SJCRH30 (cell line): ENCODE data around the gene RAB15. TPM values are rescaled to one million over a fixed set of nuclear protein-coding genes. Genes with fewer than 3 reads are reported as not detected.

ENCODE experiments used
- DNase-seq, 2 experiments: peaks; one replicate each; pipeline ENCODE4 v3.0.0-alpha.2; 2015 to 2020
- H3K27ac ChIP-seq: fragments of 250-450 bp; sonication (Bioruptor Pico); 2 replicates; pipeline ENCODE4 v1.5.1; 2020; ENCODE audit warnings: mild to moderate bottlenecking, moderate library complexity
- H3K27me3 ChIP-seq: fragments of 250-450 bp; sonication (Bioruptor Pico); 2 replicates; pipeline ENCODE4 v1.5.1; 2020; ENCODE audit warnings: mild to moderate bottlenecking, moderate library complexity
- H3K36me3 ChIP-seq: fragments of 250-450 bp; sonication (Bioruptor Pico); 2 replicates; pipeline ENCODE4 v1.5.1; 2020; ENCODE audit warnings: mild to moderate bottlenecking, moderate library complexity
- H3K4me1 ChIP-seq: fragments of 250-450 bp; sonication (Bioruptor Pico); 2 replicates; pipeline ENCODE4 v1.5.1; 2020; ENCODE audit warnings: mild to moderate bottlenecking, moderate library complexity
- H3K4me3 ChIP-seq: fragments of 250-450 bp; sonication (Bioruptor Pico); 2 replicates; pipeline ENCODE4 v1.5.1; 2020; ENCODE audit warnings: mild to moderate bottlenecking, moderate library complexity
- H3K9me3 ChIP-seq: fragments of 250-450 bp; sonication (Bioruptor Pico); replicated peaks from 2 replicates; pipeline ENCODE4 v1.5.1; 2020; ENCODE audit warnings: mild to moderate bottlenecking, moderate library complexity
- total RNA-seq: library from RNA; depleted of rRNA; stranded (reverse); fragments of >200 nt; shearing (Covaris generic); gene quantifications from 2 replicates; pipeline ENCODE4 v1.2.3, GENCODE V29; 2014

The RAB15 gene
- total RNA-seq, 1 experiment from 2014 or later, result 21.6 TPM

DNA sequence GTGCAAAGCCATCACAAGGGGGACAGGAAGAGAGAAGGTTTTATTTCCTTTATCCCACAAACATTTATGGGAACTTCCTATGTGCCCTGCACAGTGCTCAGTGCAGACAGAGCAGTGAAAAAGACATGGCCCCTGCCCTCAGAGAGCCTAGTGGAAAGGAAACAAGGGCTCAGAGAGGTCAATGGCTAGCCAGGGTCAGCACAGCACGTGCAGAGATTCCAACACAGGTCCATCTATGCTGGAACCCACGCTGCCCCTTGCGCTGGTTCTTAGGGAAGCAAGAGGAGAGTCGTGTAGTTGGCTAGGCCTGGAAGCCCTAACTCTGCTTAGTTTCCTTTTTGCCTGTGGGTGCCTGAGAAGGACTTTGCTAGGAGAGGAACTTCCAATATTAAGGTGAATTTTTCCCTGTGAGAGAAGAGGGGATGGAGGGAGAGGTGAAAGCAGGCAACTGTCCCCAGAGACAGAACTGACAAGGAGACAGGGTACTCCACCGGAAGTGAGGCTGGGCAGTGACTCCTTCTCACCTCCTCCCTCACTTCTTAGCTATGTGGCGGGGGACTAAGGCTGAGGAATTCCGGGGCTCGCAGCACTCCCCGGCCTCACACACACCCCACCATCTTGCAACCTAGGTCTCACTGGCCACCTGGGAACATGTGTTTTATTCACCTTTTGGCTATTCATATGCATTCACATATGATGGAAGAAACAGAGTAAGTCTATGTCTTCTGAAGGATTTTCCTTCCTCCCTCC lies 17.5 kb downstream of the RAB15 start:
- no peaks in the 10 kb centered on the region for H3K27me3 ChIP-seq
- H3K27ac ChIP-seq, result no peak overlapping the region
- DNase-seq, result no peak
- no peaks in the 10 kb centered on the region for H3K4me1 ChIP-seq
- no peak overlapping the region for H3K4me3 ChIP-seq
- H3K9me3 ChIP-seq, result no peaks in the 10 kb centered on the region
- H3K36me3 ChIP-seq, result peaks cover 2% of the 10 kb centered on the region; the same call in 1 of the 2 replicates

DNA sequence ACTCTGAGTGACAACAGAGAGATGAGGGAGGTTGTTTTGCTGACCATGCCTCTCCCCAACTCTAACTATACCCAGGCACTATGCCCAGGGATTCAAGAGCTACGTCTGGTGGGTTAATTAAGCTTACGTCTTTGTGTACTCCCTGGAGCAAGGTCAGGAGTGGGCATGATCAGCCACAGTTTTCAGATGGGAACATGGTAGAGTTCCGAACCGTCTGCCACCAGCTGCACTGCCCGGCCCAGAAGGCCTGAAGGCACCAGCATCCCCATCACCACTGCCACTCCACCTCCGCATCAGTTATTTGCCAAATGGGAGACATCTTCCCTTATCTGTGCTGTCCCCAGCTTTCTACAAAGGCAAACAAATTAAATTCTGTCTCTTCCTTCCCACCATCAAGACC lies 18.5 kb downstream of the RAB15 start:
- no peaks in the 10 kb centered on the region for H3K4me1 ChIP-seq
- H3K9me3 ChIP-seq, result no peaks in the 10 kb centered on the region
- no peak for DNase-seq
- H3K4me3 ChIP-seq, result no peak overlapping the region
- peaks cover 2% of the 10 kb centered on the region; the same call in 1 of the 2 replicates for H3K36me3 ChIP-seq
- H3K27ac ChIP-seq, result no peak overlapping the region
- H3K27me3 ChIP-seq, result no peaks in the 10 kb centered on the region

DNA sequence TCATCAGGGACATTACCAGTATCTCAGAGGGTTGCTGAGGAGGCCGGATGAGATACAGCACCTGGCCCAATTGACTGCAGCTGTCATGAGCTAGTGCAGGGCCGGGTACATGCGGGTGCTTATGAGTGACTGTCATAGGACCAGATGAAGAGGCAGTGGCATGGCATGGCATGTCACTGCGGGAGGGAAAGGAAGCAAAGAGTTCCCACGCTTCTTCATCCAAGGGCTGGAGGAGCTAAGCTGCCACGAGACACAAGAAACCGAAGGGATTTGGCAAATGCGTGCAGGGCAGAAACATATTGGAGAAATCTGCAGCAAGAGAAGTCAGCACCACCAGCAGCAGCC lies 18.9 kb downstream of the RAB15 start:
- Histone ChIP-seq H3K36me3 (peaks cover 2% of the 10 kb centered on the region; the same call in 1 of the 2 replicates), H3K4me3 (no peak overlapping the region), H3K9me3 (no peaks in the 10 kb centered on the region), H3K27ac (no peak overlapping the region), H3K4me1 (no peaks in the 10 kb centered on the region), H3K27me3 (no peaks in the 10 kb centered on the region)
- DNase-seq, result no peak

- H3K27me3 ChIP-seq, result no peaks in the 10 kb centered on the region
Observed at GRCh38 chr14:64952598-64953309, 19.4 kb downstream of the RAB15 start.

DNA sequence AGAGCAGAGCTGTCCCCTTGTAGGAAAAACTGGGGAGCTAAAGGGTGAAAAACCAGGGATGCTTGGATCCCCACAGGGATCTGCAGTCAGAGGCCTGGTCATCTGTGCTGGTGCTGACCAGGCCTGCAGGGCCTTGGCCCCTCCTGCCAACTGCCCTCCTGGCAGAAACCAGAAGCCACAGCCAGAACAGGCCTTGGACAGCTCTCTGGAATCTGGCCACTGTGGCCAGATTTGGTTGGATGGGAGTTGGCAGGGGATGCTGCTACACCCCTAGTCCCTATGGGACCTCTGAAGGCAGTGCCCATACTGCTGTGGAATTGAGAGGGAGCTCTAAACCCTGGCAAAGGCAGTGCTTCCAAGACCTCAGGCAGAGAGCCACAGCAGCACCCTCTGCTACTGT lies 20.4 kb downstream of the RAB15 start:
- Histone ChIP-seq H3K27ac (no peak overlapping the region), H3K4me3 (no peak overlapping the region), H3K4me1 (no peaks in the 10 kb centered on the region), H3K9me3 (no peaks in the 10 kb centered on the region), H3K27me3 (no peaks in the 10 kb centered on the region), H3K36me3 (peaks cover 2% of the 10 kb centered on the region; the same call in 1 of the 2 replicates)
- no peak for DNase-seq

More at GRCh38 chr14:64952598-64953309, 19.4 kb downstream of the RAB15 start:
- Histone ChIP-seq H3K9me3 (no peaks in the 10 kb centered on the region), H3K36me3 (peaks cover 2% of the 10 kb centered on the region; the same call in 1 of the 2 replicates), H3K4me3 (no peak overlapping the region), H3K27ac (no peak overlapping the region), H3K4me1 (no peaks in the 10 kb centered on the region)
- DNase-seq, result no peak

GRCh38 chr14:64951291-64951690 lies 20.8 kb downstream of the RAB15 start:
- no peaks in the 10 kb centered on the region for H3K27me3 ChIP-seq
- no peak overlapping the region for H3K4me3 ChIP-seq
- H3K4me1 ChIP-seq, result no peaks in the 10 kb centered on the region
- H3K27ac ChIP-seq, result no peak overlapping the region
- peaks cover 2% of the 10 kb centered on the region; the same call in 1 of the 2 replicates for H3K36me3 ChIP-seq
- no peak for DNase-seq
- no peaks in the 10 kb centered on the region for H3K9me3 ChIP-seq

- Histone ChIP-seq H3K4me1 (no peaks in the 10 kb centered on the region), H3K36me3 (peaks cover 2% of the 10 kb centered on the region; the same call in 1 of the 2 replicates), H3K4me3 (no peak overlapping the region), H3K27ac (no peak overlapping the region), H3K9me3 (no peaks in the 10 kb centered on the region), H3K27me3 (no peaks in the 10 kb centered on the region)
- DNase-seq, result no peak
Observed at GRCh38 chr14:64950889-64951288, 21.2 kb downstream of the RAB15 start.

- H3K27ac ChIP-seq, result no peak overlapping the region
- H3K4me1 ChIP-seq, result no peaks in the 10 kb centered on the region
- H3K36me3 ChIP-seq, result peaks cover 2% of the 10 kb centered on the region; the same call in 1 of the 2 replicates
- H3K4me3 ChIP-seq, result no peak overlapping the region
- no peak for DNase-seq
- no peaks in the 10 kb centered on the region for H3K9me3 ChIP-seq
- H3K27me3 ChIP-seq, result no peaks in the 10 kb centered on the region
Observed at GRCh38 chr14:64948612-64949210, 23.4 kb downstream of the RAB15 start.

DNA sequence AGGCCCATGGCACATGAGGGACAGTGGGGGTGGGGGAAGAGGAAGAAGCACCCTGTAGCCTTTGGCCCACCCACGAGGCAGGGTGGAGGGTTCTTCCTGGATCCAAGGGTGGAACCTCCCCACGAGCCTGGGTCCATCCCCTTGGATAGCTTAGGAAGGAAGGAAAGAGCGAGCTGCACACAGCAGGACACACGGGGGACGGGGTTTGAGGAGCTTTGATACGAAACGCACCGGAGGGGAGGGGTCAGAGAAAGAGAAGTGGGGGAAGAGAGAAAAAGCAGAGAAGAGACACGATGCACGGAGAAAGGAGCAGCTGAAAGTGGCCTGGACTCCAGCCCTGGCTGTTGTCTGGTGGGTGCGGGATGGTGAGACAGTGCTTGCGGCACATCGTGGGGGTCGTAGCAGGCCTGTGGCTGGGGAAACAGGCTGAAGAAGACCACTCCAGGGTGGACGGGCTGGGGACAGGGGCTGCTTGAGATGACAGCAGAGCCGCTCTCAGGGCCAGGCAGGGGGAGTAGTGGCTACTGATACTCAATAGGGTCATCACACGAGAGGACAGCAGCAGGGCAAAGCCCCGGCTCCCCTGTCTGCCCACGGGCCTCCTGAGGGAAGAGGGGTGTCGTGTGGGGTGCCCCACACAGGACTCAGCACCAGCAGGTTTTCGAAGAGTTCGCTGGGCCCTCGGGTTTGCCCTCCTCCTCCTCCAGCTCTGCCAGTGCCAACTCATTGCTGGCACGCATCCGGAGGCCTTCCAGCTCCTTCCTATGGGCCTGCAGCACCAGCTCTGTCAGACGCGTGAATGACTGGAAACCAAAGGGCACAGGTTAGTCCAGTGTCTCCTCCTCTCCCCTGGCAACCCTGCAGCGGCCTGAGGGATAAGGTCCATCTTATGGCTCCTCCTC lies 24.2 kb downstream of the RAB15 start:
- Histone ChIP-seq H3K9me3 (no peaks in the 10 kb centered on the region), H3K4me1 (no peaks in the 10 kb centered on the region), H3K27ac (no peak overlapping the region), H3K4me3 (no peak overlapping the region), H3K36me3 (peaks cover 2% of the 10 kb centered on the region; the same call in 1 of the 2 replicates), H3K27me3 (no peaks in the 10 kb centered on the region)
- no peak for DNase-seq

DNA sequence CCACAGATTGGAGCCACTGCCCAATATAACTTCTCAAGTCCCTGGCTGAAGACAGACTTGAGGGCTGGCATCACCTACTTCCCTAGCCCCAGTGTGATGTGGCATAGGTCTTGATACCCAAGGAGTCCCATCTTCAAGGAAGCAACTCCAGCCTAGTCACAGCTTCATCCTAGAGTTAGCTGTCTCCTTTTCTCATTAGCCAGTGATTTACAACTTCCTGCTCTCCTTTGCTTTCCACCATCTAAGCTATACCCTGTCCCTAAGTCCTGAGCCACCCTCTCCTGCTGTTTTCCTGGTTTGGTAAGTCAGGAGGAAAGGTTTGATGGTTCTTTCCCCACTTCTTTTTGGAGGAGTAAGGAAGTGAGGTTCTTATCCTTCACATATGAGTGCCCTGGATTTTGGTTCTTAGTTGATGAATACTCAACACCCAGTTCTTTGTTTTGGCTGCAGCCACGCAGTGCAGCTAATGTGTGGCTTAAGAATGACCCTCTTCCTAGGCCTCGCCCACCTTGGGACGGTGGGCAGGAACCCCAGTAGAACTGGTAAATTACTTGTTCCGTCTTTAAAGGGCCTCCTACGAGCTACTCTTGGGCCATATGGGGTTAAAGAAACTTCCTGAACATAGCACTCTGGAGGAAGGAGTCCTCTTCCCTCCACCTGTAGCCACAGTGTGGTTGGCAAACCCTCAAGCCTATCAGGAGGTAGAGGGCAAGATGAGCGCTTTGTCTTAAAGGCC lies 25.7 kb downstream of the RAB15 start:
- Histone ChIP-seq H3K27ac (no peak overlapping the region), H3K4me1 (no peaks in the 10 kb centered on the region), H3K36me3 (peaks cover 2% of the 10 kb centered on the region; the same call in 1 of the 2 replicates), H3K27me3 (no peaks in the 10 kb centered on the region), H3K4me3 (no peak overlapping the region), H3K9me3 (no peaks in the 10 kb centered on the region)
- DNase-seq, result no peak

DNA sequence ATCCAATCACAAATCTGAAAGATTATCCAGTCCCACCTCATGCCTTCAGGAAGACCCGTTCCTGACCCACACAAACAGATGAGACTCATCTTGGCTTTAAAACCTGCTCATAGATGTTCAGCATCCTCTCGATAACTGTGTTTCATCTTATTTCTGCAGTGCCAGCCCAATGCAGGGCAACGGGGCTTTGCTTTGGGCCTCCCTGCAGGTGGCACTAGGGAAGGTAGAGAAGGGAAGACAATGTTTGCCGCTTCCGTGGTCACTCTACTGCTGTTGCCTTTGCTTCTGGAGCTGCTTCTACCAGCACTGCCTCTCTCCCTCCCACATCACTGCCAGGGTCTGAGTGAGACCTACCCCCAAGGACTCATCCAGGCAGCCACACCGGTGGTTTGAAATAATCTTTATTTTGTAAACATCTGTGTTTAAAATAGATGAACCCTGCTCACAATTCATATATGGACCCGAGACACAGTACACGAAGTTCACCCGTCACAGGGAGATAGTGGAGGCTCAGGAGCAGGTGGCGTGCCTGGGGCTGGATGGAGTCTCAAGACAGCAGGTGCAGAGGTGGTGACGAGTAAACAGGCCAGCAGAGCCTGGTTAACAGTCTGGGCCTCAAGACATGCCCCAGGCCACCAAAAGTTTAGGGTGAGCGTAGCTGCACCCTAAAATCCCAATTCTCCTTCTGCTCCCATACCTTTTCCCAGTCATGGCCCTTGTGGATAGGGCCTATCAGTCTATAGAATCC lies 26.5 kb downstream of the RAB15 start:
- H3K9me3 ChIP-seq, result no peaks in the 10 kb centered on the region
- no peak overlapping the region for H3K27ac ChIP-seq
- no peaks in the 10 kb centered on the region for H3K27me3 ChIP-seq
- DNase-seq, result no peak
- H3K4me3 ChIP-seq, result no peak overlapping the region
- H3K36me3 ChIP-seq, result no peaks in the 10 kb centered on the region
- H3K4me1 ChIP-seq, result no peaks in the 10 kb centered on the region

- H3K27ac ChIP-seq, result no peak overlapping the region
- no peaks in the 10 kb centered on the region for H3K36me3 ChIP-seq
- no peaks in the 10 kb centered on the region for H3K27me3 ChIP-seq
- no peak for DNase-seq
- no peaks in the 10 kb centered on the region for H3K9me3 ChIP-seq
- no peaks in the 10 kb centered on the region for H3K4me1 ChIP-seq
- H3K4me3 ChIP-seq, result no peak overlapping the region
Observed at GRCh38 chr14:64944861-64945260, 27.3 kb downstream of the RAB15 start.

GRCh38 chr14:64944041-64944440 lies 28.1 kb downstream of the RAB15 start:
- Histone ChIP-seq H3K36me3 (no peaks in the 10 kb centered on the region), H3K9me3 (no peaks in the 10 kb centered on the region), H3K27ac (no peak overlapping the region), H3K27me3 (no peaks in the 10 kb centered on the region), H3K4me3 (no peak overlapping the region), H3K4me1 (no peaks in the 10 kb centered on the region)
- DNase-seq, result no peak
